ENCODE data around the gene PIGH.
A peak's percentile ranks its signal among the peaks of the same experiment; 100 is the strongest.
"Not testable (repeated sequence)": the region's sequence is repeated elsewhere in the genome, so short reads cannot be mapped to it uniquely, and the experiment has no call there.

Gene PIGH

DNA sequence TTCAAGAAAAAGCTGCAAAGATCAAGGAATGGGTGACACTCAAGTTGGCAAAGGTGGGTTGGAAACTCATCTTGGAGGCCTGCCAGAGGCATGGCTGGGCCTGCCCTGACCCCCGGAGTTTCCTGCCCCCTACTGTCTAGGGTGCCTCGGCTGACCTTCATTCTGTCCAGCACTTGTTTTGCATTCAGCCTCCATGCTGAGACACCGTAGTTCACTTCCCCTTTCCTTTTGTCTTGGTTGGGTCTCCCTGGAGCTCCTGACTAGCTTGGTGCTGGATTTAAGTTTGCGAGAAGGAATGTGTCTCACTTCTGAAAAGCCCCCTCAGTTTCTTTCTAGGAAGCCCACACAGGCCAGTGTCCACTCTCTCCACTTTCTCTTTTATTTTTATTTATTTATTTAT is 40.4 kb downstream of the PIGH start:
- FAIRE-seq = no peak
- TF ChIP-seq POLR2A (IDR thresholded peaks at IDR 0.05; ENCODE audit: low read depth, low read length) (no peak), POLR2AphosphoS5 (IDR thresholded peaks at IDR 0.05; ENCODE audit: low read depth, low read length) (no peak)
- no peak for DNase-seq (ENCODE audit: insufficient read length)

DNA sequence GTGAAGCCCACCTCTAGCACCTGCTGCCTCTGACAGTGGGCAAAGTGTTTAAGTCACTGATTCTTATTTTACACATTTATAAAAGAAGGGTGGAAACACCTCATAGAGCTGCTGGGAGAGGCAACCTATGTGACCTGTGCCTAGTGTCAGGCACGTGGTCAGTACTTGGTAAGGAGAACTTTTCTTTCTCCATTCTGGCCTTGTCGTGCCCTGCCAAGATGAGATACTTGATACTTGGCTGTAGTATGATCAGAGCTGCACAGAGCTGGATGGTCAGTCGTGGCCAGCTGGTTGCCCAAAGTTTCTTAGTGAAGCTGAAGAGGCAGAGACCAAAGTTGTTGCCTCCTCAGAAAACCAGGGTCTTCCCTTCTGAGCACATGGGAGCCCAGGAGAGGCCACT is 42.4 kb downstream of the PIGH start:
- TF ChIP-seq POLR2A (IDR thresholded peaks at IDR 0.05; ENCODE audit: low read depth, low read length) = no peak
- no peak for TF ChIP-seq TAF1 (IDR thresholded peaks at IDR 0.05; ENCODE audit: borderline replicate concordance, low read depth, low read length)
- no peak for TF ChIP-seq POLR2AphosphoS5 (IDR thresholded peaks at IDR 0.05; ENCODE audit: low read depth, low read length)
- no peak for DNase-seq (ENCODE audit: insufficient read length)
- no peak for FAIRE-seq

DNA sequence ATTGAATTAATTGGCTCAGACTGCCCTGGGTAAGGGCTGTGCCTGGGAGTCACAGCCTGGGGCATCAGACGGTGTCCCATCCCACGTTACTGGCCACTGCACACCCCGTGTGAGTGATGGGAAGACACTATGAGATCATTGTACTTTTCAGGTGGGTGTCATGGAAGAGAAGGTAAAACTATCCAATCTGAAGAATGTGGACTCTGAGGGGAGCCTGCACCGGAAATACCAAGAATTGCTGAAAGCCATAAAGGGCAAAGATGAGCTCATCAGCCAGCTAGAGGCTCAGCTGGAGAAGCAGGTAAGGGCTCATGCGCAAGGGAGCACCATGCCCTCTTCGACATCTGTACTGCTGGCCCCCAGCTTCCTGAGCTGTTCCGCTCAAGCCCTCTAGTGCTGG is 43.0 kb downstream of the PIGH start:
- no peak for DNase-seq (ENCODE audit: insufficient read length)
- TF ChIP-seq POLR2A (IDR thresholded peaks at IDR 0.05; ENCODE audit: low read depth, low read length) (no peak), TAF1 (IDR thresholded peaks at IDR 0.05; ENCODE audit: borderline replicate concordance, low read depth, low read length) (no peak), POLR2AphosphoS5 (IDR thresholded peaks at IDR 0.05; ENCODE audit: low read depth, low read length) (no peak)
- FAIRE-seq = peak; percentile 14

DNA sequence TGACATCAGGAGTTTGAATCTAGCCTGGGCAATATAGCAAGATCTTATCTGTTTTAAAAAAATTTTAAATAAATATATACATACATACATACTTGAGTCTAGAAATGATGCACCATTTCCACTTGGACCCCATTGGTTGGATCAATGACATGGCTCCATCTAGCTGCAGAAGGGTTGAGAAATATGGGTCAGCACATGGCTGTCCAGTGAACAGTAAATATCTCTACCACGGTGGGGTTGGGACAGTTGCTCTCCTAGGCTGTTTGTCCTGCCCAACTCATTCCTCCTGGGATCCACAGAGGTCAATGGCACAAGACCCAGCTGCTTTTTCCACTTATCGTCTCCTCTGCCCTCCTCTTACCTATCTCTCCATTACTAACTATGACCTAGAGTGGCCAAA is 43.4 kb downstream of the PIGH start:
- DNase-seq (ENCODE audit: insufficient read length) (no peak), FAIRE-seq (no peak)
- TF ChIP-seq TAF1 (IDR thresholded peaks at IDR 0.05; ENCODE audit: borderline replicate concordance, low read depth, low read length) (no peak), POLR2AphosphoS5 (IDR thresholded peaks at IDR 0.05; ENCODE audit: low read depth, low read length) (no peak), POLR2A (IDR thresholded peaks at IDR 0.05; ENCODE audit: low read depth, low read length) (no peak)

DNA sequence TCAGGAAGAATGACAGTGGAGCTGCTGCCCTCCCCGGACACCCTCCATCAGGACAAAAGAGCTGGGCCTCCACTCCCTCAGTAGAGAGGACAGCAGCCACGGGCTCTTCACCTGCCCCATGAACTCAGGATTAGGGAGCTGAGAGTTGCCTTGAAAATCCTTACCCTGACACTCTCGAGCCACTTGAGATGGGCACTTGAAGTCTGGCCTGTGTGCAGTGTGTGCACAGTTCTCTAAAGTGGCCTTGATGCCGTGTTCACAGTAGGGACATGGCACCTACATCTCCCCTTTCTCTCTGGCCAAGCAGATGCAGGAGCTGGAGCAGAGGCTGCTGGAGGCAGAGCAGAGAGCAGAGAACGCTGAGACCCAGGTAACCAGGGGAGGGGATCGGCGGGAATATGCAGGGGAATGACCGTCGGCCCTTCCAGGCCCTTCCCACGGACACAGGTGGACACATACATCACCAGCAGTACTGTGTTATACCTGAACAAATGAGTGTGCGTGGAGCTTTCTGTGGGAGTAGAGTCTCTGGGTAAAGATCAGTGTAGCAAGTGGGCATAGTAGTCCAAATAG is 44.5 kb downstream of the PIGH start:
- no peak for FAIRE-seq
- no peak for DNase-seq (ENCODE audit: insufficient read length)
- no peak for TF ChIP-seq POLR2A (IDR thresholded peaks at IDR 0.05; ENCODE audit: low read depth, low read length)
- no peak for TF ChIP-seq TAF1 (IDR thresholded peaks at IDR 0.05; ENCODE audit: borderline replicate concordance, low read depth, low read length)
- TF ChIP-seq POLR2AphosphoS5 (IDR thresholded peaks at IDR 0.05; ENCODE audit: low read depth, low read length) = no peak

DNA sequence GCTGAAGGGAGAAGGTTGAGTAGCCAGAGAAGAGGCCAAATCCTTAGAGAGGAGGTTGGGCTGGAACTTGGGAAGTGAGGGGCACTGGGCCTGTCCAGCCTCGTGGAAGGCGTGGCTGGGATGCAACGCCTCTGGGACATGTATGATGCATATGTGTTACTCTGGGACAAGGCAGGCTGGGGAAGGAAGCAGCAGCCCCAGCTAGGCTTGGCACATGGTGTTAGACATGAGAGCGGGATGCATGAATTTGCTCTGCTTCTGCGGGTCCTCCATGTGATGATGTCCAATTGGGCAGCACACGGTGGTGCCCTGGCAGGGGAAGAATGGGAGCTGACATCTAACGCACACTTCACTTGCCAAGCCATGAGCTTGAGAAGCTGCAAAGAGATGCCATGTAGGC is 45.7 kb downstream of the PIGH start:
- no peak for DNase-seq (ENCODE audit: insufficient read length)
- TF ChIP-seq POLR2A (IDR thresholded peaks at IDR 0.05; ENCODE audit: low read depth, low read length) = no peak
- no peak for TF ChIP-seq POLR2AphosphoS5 (IDR thresholded peaks at IDR 0.05; ENCODE audit: low read depth, low read length)
- TF ChIP-seq TAF1 (IDR thresholded peaks at IDR 0.05; ENCODE audit: borderline replicate concordance, low read depth, low read length) = no peak
- FAIRE-seq = no peak

DNA sequence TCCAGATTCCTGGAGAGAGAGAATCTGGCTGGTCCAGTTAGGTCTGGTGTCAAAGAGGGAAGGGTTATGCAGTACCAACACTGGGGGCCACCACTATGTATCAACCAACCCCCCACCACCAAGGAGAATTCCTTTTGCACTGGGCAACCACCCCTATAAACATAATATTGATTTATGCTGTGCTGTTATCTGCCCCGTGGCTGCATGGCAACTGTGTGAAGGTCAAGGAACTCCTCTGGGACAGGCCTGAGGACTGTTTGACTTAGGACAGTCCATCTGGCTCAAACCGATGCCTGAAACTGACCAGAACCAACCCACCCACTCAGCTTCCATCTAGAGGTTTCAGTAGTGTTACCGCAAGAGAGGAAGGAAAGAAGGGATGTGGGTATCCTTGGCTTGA is 46.5 kb downstream of the PIGH start:
- no peak for DNase-seq (ENCODE audit: insufficient read length)
- FAIRE-seq = no peak
- no peak for TF ChIP-seq TAF1 (IDR thresholded peaks at IDR 0.05; ENCODE audit: borderline replicate concordance, low read depth, low read length)
- no peak for TF ChIP-seq POLR2AphosphoS5 (IDR thresholded peaks at IDR 0.05; ENCODE audit: low read depth, low read length)
- TF ChIP-seq POLR2A (IDR thresholded peaks at IDR 0.05; ENCODE audit: low read depth, low read length) = no peak

DNA sequence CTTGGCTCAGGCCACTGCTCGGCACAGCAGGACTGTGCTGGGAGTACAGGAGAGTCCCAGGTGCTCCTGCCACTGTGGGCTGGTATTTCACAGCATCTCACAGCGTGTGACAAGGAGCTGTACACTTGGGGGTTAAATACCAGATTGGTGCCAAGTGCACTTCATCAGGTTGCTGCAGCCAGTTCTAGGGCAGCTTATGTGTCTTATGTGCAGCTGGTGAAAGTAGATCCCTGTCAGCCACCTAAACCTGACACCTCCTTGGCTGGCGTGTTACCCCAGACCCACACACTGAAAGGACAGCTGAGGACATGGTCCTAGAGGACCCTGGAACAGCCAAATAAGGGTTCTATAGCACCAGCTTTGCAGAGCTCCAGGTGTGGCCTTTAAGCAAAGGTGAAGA is 48.1 kb downstream of the PIGH start:
- FAIRE-seq = no peak
- TF ChIP-seq TAF1 (IDR thresholded peaks at IDR 0.05; ENCODE audit: borderline replicate concordance, low read depth, low read length) = no peak
- DNase-seq (ENCODE audit: insufficient read length) = no peak

DNA sequence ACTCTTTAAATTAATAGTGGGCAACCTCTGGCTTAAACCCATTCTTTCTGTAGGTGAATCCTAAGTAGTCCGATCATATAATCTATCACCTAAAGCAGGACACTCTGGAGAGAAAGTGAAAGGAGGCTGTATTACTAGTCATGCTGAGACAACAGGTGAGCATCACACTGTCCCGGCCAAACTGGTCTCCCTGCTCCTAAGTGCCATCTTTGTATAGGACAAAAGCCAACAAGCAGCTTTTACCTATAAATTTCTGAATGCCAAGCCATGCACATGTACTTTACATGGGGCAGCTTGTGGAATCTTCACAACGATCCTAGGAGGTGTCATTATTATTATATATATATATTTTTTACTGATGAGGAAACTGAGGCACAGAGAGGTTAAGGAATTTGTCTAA is 48.9 kb downstream of the PIGH start:
- DNase-seq (ENCODE audit: insufficient read length) (no peak), FAIRE-seq (no peak)
- TF ChIP-seq POLR2A (IDR thresholded peaks at IDR 0.05; ENCODE audit: low read depth, low read length) = no peak
- TF ChIP-seq POLR2AphosphoS5 (IDR thresholded peaks at IDR 0.05; ENCODE audit: low read depth, low read length) = no peak
- no peak for TF ChIP-seq TAF1 (IDR thresholded peaks at IDR 0.05; ENCODE audit: borderline replicate concordance, low read depth, low read length)

DNA sequence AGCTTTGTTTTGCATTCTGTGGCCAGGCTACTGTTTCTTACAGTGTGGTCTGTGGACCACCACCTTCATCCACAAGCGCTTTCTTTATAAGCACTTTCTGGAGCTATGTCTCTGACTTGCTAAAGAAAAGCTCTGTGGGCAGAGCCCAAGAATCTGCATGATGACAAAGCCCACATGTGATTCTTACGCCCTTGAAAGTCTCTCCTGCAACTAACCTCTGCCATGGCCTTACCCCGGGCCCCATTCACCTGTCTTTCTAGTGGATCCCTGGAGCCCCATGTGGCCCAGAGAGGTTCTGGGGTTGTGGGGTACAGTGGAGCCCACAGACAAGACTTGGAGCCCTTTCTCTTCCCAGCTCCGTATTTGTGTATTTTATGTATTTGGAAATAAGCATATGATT is 50.3 kb downstream of the PIGH start:
- no peak for DNase-seq (ENCODE audit: insufficient read length)
- no peak for FAIRE-seq
- TF ChIP-seq POLR2AphosphoS5 (IDR thresholded peaks at IDR 0.05; ENCODE audit: low read depth, low read length) = no peak

DNA sequence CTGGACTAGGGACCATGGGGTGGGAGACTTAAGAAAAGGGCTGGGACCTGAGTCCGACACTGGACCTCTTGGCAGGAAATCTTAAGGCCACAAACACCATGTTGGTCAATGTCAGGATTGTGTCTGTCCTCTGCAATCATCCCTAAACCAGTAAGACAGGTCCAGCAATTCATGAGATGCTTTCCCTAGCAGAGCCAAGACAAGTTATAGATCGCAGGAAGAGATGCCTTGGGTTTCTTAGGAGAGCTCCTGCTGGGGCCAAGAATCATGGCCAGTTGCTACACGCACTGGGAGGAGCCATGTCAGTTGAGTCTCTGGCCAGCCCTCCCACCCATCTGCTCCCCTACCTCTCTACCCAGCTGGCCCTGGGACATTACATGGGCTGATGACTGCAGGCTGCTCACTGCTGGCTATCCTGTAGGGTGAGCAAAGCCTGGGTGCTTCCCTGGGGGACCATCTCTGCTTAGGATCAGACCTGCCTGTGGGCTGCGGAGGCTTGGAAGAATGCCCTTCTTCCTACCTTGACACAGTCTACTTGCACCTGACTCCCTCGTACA is 52.8 kb downstream of the PIGH start:
- FAIRE-seq (no peak), DNase-seq (ENCODE audit: insufficient read length) (no peak)
- TF ChIP-seq TAF1 (IDR thresholded peaks at IDR 0.05; ENCODE audit: borderline replicate concordance, low read depth, low read length) = no peak
- no peak for TF ChIP-seq POLR2AphosphoS5 (IDR thresholded peaks at IDR 0.05; ENCODE audit: low read depth, low read length)
- TF ChIP-seq POLR2A (IDR thresholded peaks at IDR 0.05; ENCODE audit: low read depth, low read length) = no peak

DNA sequence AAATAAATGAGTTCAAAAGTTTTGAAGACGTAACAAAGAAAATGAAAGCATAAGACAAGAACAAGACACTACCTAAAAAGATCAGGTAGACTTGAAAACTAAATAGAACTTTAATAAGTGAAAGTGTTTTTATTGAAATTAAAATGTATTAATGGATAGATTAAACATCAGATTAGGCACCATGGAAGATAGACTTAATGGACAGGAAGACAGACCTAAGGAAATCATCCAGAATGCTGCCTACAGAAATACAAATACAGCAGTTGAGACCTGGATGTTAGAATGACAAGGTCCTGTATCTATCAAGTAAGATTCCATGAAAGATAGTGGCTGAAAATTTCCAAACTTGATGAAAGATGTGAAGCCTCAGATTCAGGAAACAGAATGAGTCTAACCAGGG is 55.5 kb downstream of the PIGH start:
- DNase-seq (ENCODE audit: insufficient read length) (no peak), FAIRE-seq (no peak)
- no peak for TF ChIP-seq POLR2A (IDR thresholded peaks at IDR 0.05; ENCODE audit: low read depth, low read length)
- TF ChIP-seq POLR2AphosphoS5 (IDR thresholded peaks at IDR 0.05; ENCODE audit: low read depth, low read length) = no peak
- TF ChIP-seq TAF1 (IDR thresholded peaks at IDR 0.05; ENCODE audit: borderline replicate concordance, low read depth, low read length) = no peak

DNA sequence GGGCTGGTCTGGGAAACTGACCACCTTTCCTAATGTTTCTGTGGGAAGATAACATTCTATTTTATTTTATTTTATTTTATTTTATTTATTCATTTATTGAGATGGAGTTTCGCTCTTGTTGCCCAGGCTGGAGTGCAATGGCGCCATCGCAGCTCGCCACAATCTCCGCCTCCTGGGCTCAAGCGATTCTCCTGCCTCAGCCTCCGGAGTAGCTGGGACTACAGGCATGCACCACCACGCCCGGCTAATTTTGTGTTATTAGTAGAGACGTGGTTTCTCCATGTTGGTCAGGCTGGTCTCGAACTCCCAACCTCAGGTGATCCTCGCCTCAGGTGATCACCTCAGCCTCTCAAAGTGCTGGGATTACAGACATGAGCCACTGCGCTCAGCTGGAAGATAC is 57.4 kb downstream of the PIGH start:
- FAIRE-seq; DNase-seq (ENCODE audit: insufficient read length): not testable (repeated sequence)

Measured in GM12892 (cell line).